Glomerular visceral epithelial cell (primary cell): Measurements from ENCODE around the gene SETD4.
"Not testable (repeated sequence)": the region's sequence is repeated elsewhere in the genome, so short reads cannot be mapped to it uniquely, and the experiment has no call there.

Experiments
- DNase-seq: peaks from one replicate; pipeline ENCODE4 v3.0.0-alpha.2; 2016; ENCODE audit errors: extremely low spot score

Gene SETD4, protein sequence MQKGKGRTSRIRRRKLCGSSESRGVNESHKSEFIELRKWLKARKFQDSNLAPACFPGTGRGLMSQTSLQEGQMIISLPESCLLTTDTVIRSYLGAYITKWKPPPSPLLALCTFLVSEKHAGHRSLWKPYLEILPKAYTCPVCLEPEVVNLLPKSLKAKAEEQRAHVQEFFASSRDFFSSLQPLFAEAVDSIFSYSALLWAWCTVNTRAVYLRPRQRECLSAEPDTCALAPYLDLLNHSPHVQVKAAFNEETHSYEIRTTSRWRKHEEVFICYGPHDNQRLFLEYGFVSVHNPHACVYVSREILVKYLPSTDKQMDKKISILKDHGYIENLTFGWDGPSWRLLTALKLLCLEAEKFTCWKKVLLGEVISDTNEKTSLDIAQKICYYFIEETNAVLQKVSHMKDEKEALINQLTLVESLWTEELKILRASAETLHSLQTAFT

DNA sequence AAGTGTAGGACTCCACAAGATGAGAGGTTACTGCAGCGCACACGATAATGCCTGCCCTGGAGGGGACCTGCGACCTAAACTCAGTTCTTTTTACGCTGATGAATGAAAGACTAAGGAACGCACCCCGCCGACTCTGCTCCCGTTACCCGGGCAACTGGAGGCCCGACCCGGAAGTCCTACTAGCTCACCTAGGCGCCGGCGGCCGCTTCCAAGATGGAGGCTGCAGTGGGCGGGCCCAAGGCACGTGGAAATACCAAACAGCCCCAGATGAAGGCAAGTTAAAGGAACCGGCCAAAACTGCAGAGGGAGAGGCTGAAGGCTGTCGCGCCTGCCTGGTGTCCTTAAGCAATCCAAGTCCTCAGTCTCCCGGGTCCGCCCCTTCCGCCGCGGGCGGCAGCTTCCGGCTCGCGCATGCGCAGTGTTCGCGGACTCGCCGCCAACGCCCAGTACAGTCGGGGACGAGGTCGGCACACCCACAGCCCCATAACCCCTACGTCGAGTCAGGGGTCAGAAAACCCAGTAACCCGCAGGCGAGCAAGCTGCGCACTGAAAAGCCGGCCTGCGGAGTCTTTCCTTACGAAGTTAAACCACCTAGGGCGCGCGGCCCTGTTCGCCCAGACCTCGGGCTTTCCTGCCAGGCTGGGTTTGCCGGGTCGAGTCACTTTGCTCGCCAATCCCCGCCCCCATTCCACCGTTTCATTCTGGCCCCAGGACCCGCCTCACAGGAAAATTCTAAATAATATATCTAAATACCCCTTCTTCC lies at the start of gene SETD4:
Gene SETD4, minus strand, starts transcription at position 368 of the 763 bp plus-strand sequence. CDS start 1,638 bp downstream, outside the sequence.
- peak; percentile 94 for DNase-seq

GRCh38 chr21:36109868-36110267 lies 49.5 kb upstream of the SETD4 start:
- no peak for DNase-seq

DNA sequence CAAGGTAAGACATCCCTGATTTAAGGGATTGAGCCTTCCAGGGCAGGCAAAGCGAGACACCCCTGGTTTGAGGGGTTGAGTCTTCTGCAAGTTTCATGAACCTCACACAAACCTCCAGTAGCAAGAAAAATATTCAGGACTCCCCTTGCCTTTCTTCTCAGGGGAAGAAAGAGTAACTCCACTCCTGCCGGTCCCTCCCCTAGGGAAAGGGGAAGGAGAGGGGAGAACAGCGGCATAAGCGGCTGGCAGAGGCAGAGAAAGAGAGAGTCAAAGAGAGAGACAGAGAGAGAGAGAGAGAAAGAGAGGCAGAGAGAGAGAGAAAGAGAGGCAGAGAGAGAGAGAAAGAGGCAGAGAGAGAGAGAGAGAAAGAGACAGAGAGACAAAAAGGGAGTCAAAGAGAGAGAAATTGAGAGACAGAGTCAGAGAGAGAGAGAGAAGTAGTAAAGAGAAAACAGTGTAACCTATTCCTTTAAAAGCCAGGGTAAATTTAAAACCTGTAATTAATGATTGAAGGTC lies 45.1 kb upstream of the SETD4 start:
- DNase-seq, result no peak

- DNase-seq, result peak; percentile 77
Measured at GRCh38 chr21:36104317-36105300, 44.3 kb upstream of the SETD4 start.

DNA sequence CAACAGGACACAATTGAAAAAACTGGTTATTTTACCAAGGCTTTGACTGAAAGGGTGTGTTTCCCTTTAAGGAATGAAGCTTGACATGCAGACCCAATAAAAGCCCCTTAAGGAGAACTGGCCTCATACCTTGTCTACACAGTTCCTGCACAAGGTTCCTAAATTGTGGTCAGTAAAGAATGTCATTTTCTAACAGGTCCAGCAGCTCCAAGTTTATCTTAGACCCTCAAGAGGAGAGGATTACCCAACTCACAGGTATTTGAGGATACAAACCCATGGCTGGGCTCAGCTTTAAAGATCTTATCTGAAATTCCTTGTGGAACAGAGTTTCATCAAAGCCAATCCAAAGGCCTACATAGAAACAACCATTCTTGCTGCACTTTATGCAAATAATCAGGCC lies 43.1 kb upstream of the SETD4 start:
- no peak for DNase-seq

DNA sequence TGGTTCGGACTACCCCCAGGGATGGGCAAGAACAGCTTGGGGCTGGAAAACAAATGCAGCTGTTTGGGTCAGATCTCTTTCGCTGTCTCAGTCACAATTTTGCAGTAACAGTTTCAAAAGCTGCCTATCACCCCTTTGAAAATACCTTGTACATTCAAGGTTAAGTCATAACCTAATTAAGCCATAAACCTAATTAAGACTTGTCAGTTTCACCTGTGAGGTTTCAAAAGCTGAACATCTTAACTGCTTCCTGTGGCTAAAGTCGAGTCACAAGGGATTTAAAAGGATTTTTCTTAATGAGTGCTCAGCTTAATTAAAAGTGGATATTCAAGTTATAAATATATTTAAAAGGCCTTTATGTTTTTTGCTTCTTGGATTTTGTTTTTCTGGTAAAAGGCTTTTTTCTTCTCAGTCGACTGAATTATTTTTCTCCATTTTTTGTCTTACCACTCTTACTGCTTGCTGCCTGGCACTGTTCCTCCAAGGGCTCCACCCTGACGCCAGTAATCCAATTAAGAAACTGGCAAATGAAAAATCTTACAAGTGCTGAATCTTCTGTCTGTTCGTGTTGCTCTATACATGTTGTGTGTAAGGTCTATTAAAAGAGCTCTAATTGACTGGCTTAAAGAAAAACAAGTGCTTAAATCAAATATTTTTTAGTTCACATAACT lies 40.8 kb upstream of the SETD4 start:
- no peak for DNase-seq

DNA sequence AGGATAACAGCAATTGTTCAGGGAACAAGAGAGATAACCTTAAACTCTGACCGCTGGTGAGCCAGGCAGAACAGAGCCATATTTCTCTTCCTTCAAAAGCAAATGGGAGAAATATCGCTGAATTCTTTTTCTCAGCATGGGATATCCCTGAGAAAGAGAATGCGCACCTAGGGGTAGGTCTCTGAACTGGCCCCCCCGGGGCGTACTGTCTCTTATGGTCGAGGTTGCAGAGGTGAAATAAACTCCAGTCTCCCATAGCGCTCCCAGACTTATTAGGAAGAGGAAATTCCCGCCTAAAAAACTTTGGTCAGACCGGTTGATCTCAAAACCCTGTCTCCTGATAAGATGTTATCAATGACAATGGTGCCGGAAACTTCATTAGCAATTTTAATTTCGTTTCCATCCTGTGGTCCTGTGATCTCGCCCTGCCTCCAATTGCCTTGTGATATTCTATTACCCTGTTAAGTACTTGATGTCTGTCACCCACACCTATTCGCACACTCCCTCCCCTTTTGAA lies 39.4 kb upstream of the SETD4 start:
- not testable (repeated sequence) for DNase-seq

- DNase-seq, result no peak
Measured at GRCh38 chr21:36099000-36099399, 38.7 kb upstream of the SETD4 start.

DNA sequence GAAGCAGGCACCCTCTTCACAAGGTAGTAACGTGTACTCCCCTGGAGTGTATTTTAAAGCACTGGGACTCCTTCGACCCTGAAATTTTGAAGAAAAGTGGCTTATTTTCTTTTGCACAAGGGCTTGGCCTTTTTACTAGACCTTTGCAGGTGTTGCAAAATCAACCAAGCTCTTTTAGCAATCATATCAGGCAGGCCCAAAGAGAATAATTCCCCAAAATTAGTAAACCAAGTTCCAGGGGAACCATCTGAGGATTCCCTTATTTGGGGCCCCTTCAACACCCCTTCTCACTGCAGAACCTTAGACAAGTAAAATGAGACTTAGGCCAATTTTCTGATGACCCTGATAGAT lies 37.8 kb upstream of the SETD4 start:
- DNase-seq, result no peak

DNA sequence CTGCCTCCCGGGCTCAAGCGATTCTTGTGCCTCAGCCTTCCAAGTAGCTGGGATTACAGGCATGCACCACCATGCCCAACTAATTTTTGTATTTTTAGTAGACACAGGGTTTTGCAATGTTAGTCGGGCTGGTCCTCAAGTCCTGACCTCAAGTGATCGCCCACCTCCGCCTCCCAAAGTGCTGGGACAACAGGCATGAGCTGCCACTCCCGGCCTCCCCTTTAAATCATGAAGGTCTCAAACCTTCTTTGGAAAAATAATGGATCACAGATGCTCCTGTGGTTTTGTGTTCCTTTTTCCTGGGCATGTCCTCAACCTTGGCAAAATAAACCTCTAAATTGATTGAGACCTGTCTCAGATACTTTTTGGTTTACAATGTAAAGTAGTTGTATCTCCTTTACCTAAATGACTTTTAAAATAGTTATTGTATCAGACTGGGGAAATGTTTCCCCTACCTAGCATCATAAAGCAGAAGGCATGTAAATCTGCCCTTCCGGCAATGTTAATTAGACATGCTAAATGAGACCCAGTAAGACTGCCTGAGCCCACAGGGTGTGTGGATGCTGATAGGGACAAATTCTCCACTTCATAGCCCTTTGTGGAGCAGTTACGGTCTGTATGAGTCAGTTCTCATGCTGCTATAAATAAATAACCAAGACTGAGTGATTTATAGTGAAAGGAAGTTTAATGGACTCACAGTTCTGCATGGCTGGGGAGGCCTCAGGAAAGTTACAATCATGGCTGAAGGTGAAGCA lies 37.3 kb upstream of the SETD4 start:
- DNase-seq, result peak; percentile 58

- DNase-seq, result no peak
Measured at GRCh38 chr21:36096398-36097290, 36.3 kb upstream of the SETD4 start.

- no peak for DNase-seq
Measured at GRCh38 chr21:36093512-36093911, 33.2 kb upstream of the SETD4 start.

- no peak for DNase-seq
Measured at GRCh38 chr21:36092681-36093080, 32.4 kb upstream of the SETD4 start.

DNA sequence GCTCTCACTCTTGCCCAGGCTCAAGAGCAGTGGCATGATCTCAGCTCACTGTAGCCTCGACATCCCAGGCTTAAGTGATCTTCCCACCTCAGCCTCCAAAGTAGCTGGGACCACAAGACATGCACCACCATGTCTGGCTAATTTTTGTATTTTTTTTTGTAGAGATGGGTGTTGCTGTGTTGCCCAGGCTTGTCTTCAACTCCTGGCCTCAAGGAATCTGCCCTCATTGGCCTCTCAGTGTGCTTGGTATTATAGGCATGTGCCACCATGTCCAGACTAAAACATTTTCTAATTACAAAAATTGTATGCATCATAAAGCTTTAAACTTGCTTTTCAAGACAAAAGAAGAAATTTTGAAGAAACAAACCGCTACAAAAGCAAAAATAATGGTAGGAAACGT lies 29.6 kb upstream of the SETD4 start:
- DNase-seq, result no peak

DNA sequence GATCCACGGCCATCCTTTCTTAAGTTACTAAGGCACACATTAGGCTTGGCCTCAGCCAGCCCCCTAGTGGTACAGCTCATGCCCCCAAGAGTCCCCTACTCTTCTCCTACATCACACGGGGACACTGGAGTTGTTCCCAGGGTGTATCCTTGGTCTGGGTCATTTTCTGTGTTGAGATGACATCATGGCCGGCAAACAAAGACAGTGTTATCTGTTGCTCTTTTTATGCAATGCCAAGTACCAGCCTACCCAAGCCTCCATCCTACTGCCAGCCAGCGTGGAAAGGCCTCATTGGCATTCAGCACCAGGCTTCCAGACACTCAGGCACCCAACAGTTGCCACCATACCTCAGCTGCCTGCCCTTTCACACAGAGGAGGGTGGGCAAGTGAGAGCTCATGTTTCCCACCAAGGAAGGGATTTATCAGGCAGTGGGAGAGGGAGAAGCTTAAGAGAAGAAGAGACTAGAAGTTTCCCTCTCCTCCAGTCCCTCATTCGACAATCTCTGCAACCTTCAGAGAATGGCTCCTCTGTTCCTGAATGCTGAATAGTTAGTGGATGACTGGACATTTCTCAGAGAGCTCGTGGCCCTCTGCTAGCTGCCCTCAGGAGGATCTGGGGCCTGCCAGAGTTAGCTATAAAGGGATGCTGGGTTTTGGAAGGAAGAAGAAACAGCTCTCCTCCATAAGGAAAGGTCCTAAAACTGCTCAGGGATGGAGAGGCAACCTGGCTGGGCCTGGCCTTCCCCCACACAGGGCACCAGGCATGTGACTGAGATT lies 27.2 kb upstream of the SETD4 start:
- DNase-seq, result no peak

- DNase-seq, result no peak
Measured at GRCh38 chr21:36082237-36082664, 21.9 kb upstream of the SETD4 start.

DNA sequence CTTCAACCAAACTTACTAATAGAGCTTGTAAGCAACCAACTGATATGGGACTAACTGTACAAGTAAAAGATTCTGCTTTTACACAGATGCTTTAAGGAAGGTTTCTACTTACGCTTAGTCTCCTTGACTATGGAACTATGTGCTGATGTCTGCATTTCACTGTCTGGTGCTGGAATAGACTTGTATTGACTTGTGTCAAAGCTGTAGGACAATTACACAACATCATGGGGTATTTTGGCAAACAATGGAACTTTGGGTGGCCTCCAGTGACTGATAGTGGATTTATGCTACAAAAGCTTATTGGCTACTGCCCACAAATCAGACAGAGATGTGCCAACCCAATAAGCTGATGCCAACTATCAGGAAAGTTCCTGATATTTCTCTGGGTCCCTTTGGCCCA lies 20.1 kb upstream of the SETD4 start:
- DNase-seq, result no peak

GRCh38 chr21:36079671-36080070 lies 19.3 kb upstream of the SETD4 start:
- DNase-seq, result no peak
